Measurements from ENCODE around the gene DAB2IP.

- TF ChIP-seq CTCF (IDR thresholded peaks at IDR 0.05): no peak
- no peak for TF ChIP-seq ZFX (IDR thresholded peaks at IDR 0.05; ENCODE audit: borderline replicate concordance)
These were observed 46.8 kb upstream of the DAB2IP start for GRCh38 chr9:121604654-121605053.
